PC-9 (cell line): ENCODE measurements around the gene SLC10A7.

ENCODE experiments used
- EZH2 ChIP-seq: fragments of 200-600 bp; sonication (generic); IDR thresholded peaks from 2 replicates; pipeline ENCODE4 v1.8.0; 2017; ENCODE audit warnings: antibody characterized with exemption, low read depth
- TF ChIP-seq, protein P1 (sequence below): fragments of 200-600 bp; sonication (generic); conservative IDR thresholded peaks from 2 replicates; pipeline ENCODE4 v1.6.1; 2017; ENCODE audit warnings: mixed run types, antibody characterized with exemption, mild to moderate bottlenecking, moderate library complexity

GRCh38 chr4:146299607-146300006 lies 222.1 kb downstream of the SLC10A7 start:
- TF ChIP-seq, protein P1, sequence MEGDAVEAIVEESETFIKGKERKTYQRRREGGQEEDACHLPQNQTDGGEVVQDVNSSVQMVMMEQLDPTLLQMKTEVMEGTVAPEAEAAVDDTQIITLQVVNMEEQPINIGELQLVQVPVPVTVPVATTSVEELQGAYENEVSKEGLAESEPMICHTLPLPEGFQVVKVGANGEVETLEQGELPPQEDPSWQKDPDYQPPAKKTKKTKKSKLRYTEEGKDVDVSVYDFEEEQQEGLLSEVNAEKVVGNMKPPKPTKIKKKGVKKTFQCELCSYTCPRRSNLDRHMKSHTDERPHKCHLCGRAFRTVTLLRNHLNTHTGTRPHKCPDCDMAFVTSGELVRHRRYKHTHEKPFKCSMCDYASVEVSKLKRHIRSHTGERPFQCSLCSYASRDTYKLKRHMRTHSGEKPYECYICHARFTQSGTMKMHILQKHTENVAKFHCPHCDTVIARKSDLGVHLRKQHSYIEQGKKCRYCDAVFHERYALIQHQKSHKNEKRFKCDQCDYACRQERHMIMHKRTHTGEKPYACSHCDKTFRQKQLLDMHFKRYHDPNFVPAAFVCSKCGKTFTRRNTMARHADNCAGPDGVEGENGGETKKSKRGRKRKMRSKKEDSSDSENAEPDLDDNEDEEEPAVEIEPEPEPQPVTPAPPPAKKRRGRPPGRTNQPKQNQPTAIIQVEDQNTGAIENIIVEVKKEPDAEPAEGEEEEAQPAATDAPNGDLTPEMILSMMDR: no peak
- no peak for TF ChIP-seq EZH2
